Measurements from ENCODE around the gene BANP.
"Not testable (repeated sequence)": the region's sequence is repeated elsewhere in the genome, so short reads cannot be mapped to it uniquely, and the experiment has no call there.

The BANP gene

GRCh38 chr16:88091221-88091971 lies 140.2 kb downstream of the BANP start:
- H3K9ac ChIP-seq (ENCODE audit: low read length); H3K9me3 ChIP-seq (ENCODE audit: control insufficient read depth, low read length); H3K4me1 ChIP-seq (ENCODE audit: control insufficient read depth, insufficient read depth, low read length); H3K4me3 ChIP-seq (ENCODE audit: low read length); H3K27me3 ChIP-seq (ENCODE audit: control insufficient read depth, insufficient read depth, low read length); H3K36me3 ChIP-seq (ENCODE audit: control insufficient read depth, insufficient read depth, low read length): not testable (repeated sequence)

GRCh38 chr16:88091972-88092302 lies 140.7 kb downstream of the BANP start:
- H3K4me1 ChIP-seq (ENCODE audit: control insufficient read depth, insufficient read depth, low read length): not testable (repeated sequence)

GRCh38 chr16:88092791-88093555 lies 141.7 kb downstream of the BANP start:
- not testable (repeated sequence) for H3K4me3 ChIP-seq (ENCODE audit: low read length); H3K36me3 ChIP-seq (ENCODE audit: control insufficient read depth, insufficient read depth, low read length); H3K4me1 ChIP-seq (ENCODE audit: control insufficient read depth, insufficient read depth, low read length); H3K9me3 ChIP-seq (ENCODE audit: control insufficient read depth, low read length); H3K9ac ChIP-seq (ENCODE audit: low read length); H3K27me3 ChIP-seq (ENCODE audit: control insufficient read depth, insufficient read depth, low read length)

More at GRCh38 chr16:88091972-88092302, 140.7 kb downstream of the BANP start:
- not testable (repeated sequence) for H3K9ac ChIP-seq (ENCODE audit: low read length); H3K9me3 ChIP-seq (ENCODE audit: control insufficient read depth, low read length); H3K4me3 ChIP-seq (ENCODE audit: low read length); H3K36me3 ChIP-seq (ENCODE audit: control insufficient read depth, insufficient read depth, low read length); H3K27me3 ChIP-seq (ENCODE audit: control insufficient read depth, insufficient read depth, low read length)

- not testable (repeated sequence) for H3K4me1 ChIP-seq (ENCODE audit: control insufficient read depth, insufficient read depth, low read length); H3K9ac ChIP-seq (ENCODE audit: low read length); H3K4me3 ChIP-seq (ENCODE audit: low read length); H3K9me3 ChIP-seq (ENCODE audit: control insufficient read depth, low read length); H3K36me3 ChIP-seq (ENCODE audit: control insufficient read depth, insufficient read depth, low read length)
- peaks cover 10% of the 10 kb centered on the region for H3K27me3 ChIP-seq (ENCODE audit: control insufficient read depth, insufficient read depth, low read length)
These were observed 142.5 kb downstream of the BANP start for GRCh38 chr16:88093556-88094252.

GRCh38 chr16:88094253-88094575 lies 143.0 kb downstream of the BANP start:
- H3K4me3 ChIP-seq (ENCODE audit: low read length); H3K9me3 ChIP-seq (ENCODE audit: control insufficient read depth, low read length); H3K9ac ChIP-seq (ENCODE audit: low read length); H3K36me3 ChIP-seq (ENCODE audit: control insufficient read depth, insufficient read depth, low read length); H3K4me1 ChIP-seq (ENCODE audit: control insufficient read depth, insufficient read depth, low read length): not testable (repeated sequence)
- H3K27me3 ChIP-seq (ENCODE audit: control insufficient read depth, insufficient read depth, low read length): peaks cover 13% of the 10 kb centered on the region

- not testable (repeated sequence) for H3K9me3 ChIP-seq (ENCODE audit: control insufficient read depth, low read length); H3K4me3 ChIP-seq (ENCODE audit: low read length); H3K36me3 ChIP-seq (ENCODE audit: control insufficient read depth, insufficient read depth, low read length); H3K9ac ChIP-seq (ENCODE audit: low read length); H3K4me1 ChIP-seq (ENCODE audit: control insufficient read depth, insufficient read depth, low read length)
- peaks cover 11% of the 10 kb centered on the region for H3K27me3 ChIP-seq (ENCODE audit: control insufficient read depth, insufficient read depth, low read length)
These were observed 143.7 kb downstream of the BANP start for GRCh38 chr16:88094900-88095299.

- H3K36me3 ChIP-seq (ENCODE audit: control insufficient read depth, insufficient read depth, low read length); H3K9ac ChIP-seq (ENCODE audit: low read length); H3K4me1 ChIP-seq (ENCODE audit: control insufficient read depth, insufficient read depth, low read length); H3K4me3 ChIP-seq (ENCODE audit: low read length); H3K9me3 ChIP-seq (ENCODE audit: control insufficient read depth, low read length): not testable (repeated sequence)
- H3K27me3 ChIP-seq (ENCODE audit: control insufficient read depth, insufficient read depth, low read length): peaks cover 15% of the 10 kb centered on the region
These were observed 145.4 kb downstream of the BANP start for GRCh38 chr16:88096659-88097058.

- not testable (repeated sequence) for H3K9ac ChIP-seq (ENCODE audit: low read length); H3K9me3 ChIP-seq (ENCODE audit: control insufficient read depth, low read length); H3K36me3 ChIP-seq (ENCODE audit: control insufficient read depth, insufficient read depth, low read length); H3K4me3 ChIP-seq (ENCODE audit: low read length); H3K4me1 ChIP-seq (ENCODE audit: control insufficient read depth, insufficient read depth, low read length)
- peaks cover 15% of the 10 kb centered on the region for H3K27me3 ChIP-seq (ENCODE audit: control insufficient read depth, insufficient read depth, low read length)
These were observed 147.7 kb downstream of the BANP start for GRCh38 chr16:88098731-88099562.

- Histone ChIP-seq H3K9ac (ENCODE audit: low read length) (no peak overlapping the region), H3K4me1 (ENCODE audit: control insufficient read depth, insufficient read depth, low read length) (no peaks in the 10 kb centered on the region), H3K36me3 (ENCODE audit: control insufficient read depth, insufficient read depth, low read length) (no peaks in the 10 kb centered on the region), H3K4me3 (ENCODE audit: low read length) (no peak overlapping the region), H3K9me3 (ENCODE audit: control insufficient read depth, low read length) (no peaks in the 10 kb centered on the region), H3K27me3 (ENCODE audit: control insufficient read depth, insufficient read depth, low read length) (peaks cover 15% of the 10 kb centered on the region)
These were observed 148.3 kb downstream of the BANP start for GRCh38 chr16:88099563-88099890.

- not testable (repeated sequence) for H3K4me1 ChIP-seq (ENCODE audit: control insufficient read depth, insufficient read depth, low read length); H3K36me3 ChIP-seq (ENCODE audit: control insufficient read depth, insufficient read depth, low read length); H3K4me3 ChIP-seq (ENCODE audit: low read length); H3K9me3 ChIP-seq (ENCODE audit: control insufficient read depth, low read length); H3K9ac ChIP-seq (ENCODE audit: low read length)
- peaks cover 15% of the 10 kb centered on the region for H3K27me3 ChIP-seq (ENCODE audit: control insufficient read depth, insufficient read depth, low read length)
These were observed 148.7 kb downstream of the BANP start for GRCh38 chr16:88099956-88100355.

GRCh38 chr16:88100801-88101622 lies 149.8 kb downstream of the BANP start:
- not testable (repeated sequence) for H3K4me3 ChIP-seq (ENCODE audit: low read length); H3K9ac ChIP-seq (ENCODE audit: low read length); H3K4me1 ChIP-seq (ENCODE audit: control insufficient read depth, insufficient read depth, low read length); H3K36me3 ChIP-seq (ENCODE audit: control insufficient read depth, insufficient read depth, low read length); H3K9me3 ChIP-seq (ENCODE audit: control insufficient read depth, low read length)
- peaks cover 15% of the 10 kb centered on the region for H3K27me3 ChIP-seq (ENCODE audit: control insufficient read depth, insufficient read depth, low read length)
